Adrenal gland (tissue), 12 donors: ENCODE results near the gene TIGIT. TPM values are rescaled to one million over a fixed set of nuclear protein-coding genes. Genes with fewer than 3 reads are reported as not detected.
A peak's percentile ranks its signal among the peaks of the same experiment; 100 is the strongest.

Source experiments
- DNase-seq, 7 donors: peaks; one replicate each; pipeline ENCODE4 v3.0.0-alpha.2; 2019 to 2020
- H3K27ac ChIP-seq, 5 donors: fragments of 200-600 bp; sonication (generic) in 4 of 5; 1 replicate in 3 of 5; 2 replicates in 2 of 5; pipeline versions ENCODE4 v1.5.1 to v1.8.0; 2016 to 2020; ENCODE audit warnings: mild to moderate bottlenecking in 1 of 5
- H3K27me3 ChIP-seq: fragments of 200-600 bp; 2 replicates; pipeline ENCODE4 v1.8.0; 2021
- H3K36me3 ChIP-seq, 2 donors: fragments of 200-600 bp; replicated peaks in 1 of 2; 1 replicate in 1 of 2; 2 replicates in 1 of 2; pipeline versions ENCODE4 v1.5.1 to v1.8.0; 2018 to 2022
- H3K4me1 ChIP-seq, 2 donors: fragments of 200-600 bp; replicated peaks in 1 of 2; 1 replicate in 1 of 2; 2 replicates in 1 of 2; pipeline versions ENCODE4 v1.5.1 to v1.8.0; 2018 to 2021
- H3K4me3 ChIP-seq, 4 donors: fragments of 200-600 bp; sonication (generic) in 3 of 4; one replicate each; pipeline ENCODE4 v1.5.1; 2016 to 2018
- H3K9me3 ChIP-seq, 3 donors: fragments of 200-600 bp; sonication (generic) in 1 of 3; replicated peaks in 1 of 3; 1 replicate in 2 of 3; 2 replicates in 1 of 3; pipeline versions ENCODE4 v1.5.1 to v1.8.0; 2016 to 2021
- CTCF ChIP-seq, 6 experiments: fragments of 450-650 bp in 4 of 6; fragments of 200-600 bp in 2 of 6; sonication (generic) in 1 of 6; IDR thresholded peaks; 1 replicate in 5 of 6; 2 replicates in 1 of 6; pipeline versions ENCODE4 v1.5.1 to v1.8.0; 2016 to 2021; ENCODE audit warnings: antibody characterized with exemption in 6 of 6, mild to moderate bottlenecking in 2 of 6, moderate library complexity in 1 of 6
- POLR2A ChIP-seq, 2 donors: fragments of 450-650 bp; IDR thresholded peaks; one replicate each; pipeline ENCODE4 v1.6.1; 2017; ENCODE audit warnings: antibody characterized with exemption in 2 of 2, mild to moderate bottlenecking in 2 of 2, moderate library complexity in 1 of 2
- WGBS, 4 donors: extraction: QIAGEN DNeasy Blood & Tissue Kit in 2 of 4; methylation state at CpG; one replicate each; pipeline versions ENCODE4 v1.1.5 to v1.1.7; 2013 to 2017; 5-methylcytosine and 5-hydroxymethylcytosine counted together
- intact Hi-C, 2 donors: fragments of 100-400 bp; cut with DNase I; formaldehyde crosslinking; loops; one replicate each; pipeline versions ENCODE4 v1.14.1 to v1.15.0; 2022 to 2023
- polyA plus RNA-seq, 3 donors: library from polyadenylated mRNA; stranded (reverse); fragments of 200-250 nt in 2 of 3; fragments of 350-450 nt in 1 of 3; fragmentation: Illumina TruSeq in 1 of 3; extraction: RNeasy Lipid Tissue Mini Kit (QIAGEN cat#74804) in 1 of 3; gene quantifications; one replicate each; pipeline ENCODE4 v1.2.3, GENCODE V29; 2013 to 2014
- total RNA-seq, 9 donors: library from RNA; depleted of rRNA in 4 of 9; stranded (reverse); fragments of >200 nt in 4 of 9; fragments of 120-200 nt in 1 of 9; fragmentation: NEBNext Ultra II Directional in 1 of 9; extraction: Animal tissue kit (Norgen Biotek cat#: 25700) in 1 of 9; gene quantifications; one replicate each; pipeline versions ENCODE4 v1.1.0 to v1.2.4, GENCODE V29; 2013 to 2023
- donor health status: healthy with polysubstance abuse.
- donor health status: Bipolar disorder and iron deficiency.
- donor health status: DM: yes; HTN: yes; CAD: no.
- donor health status: DM: no; HTN: no; CAD: no.
- donor health status: DM: no; HTN: no; CAD: no.
- donor health status: DM: yes; HTN: yes; CAD: no.

The TIGIT gene
- total and polyA plus RNA-seq, 12 donors = 0.05 to 0.61 (median 0.24) TPM; not detected in 3

- no peaks in the 10 kb centered on the region for H3K4me1 ChIP-seq
- H3K27me3 ChIP-seq = no peaks in the 10 kb centered on the region
- H3K4me3 ChIP-seq = no peak overlapping the region
- DNase-seq = no peak
- no peak overlapping the region for H3K27ac ChIP-seq
- 86 to 93% (median 89%) methylated on average over 6 of the region's 6 CpGs for whole genome bisulfite sequencing, 4 donors
- H3K36me3 ChIP-seq = no peaks in the 10 kb centered on the region
- intact Hi-C loops = no loop called here
- TF ChIP-seq CTCF (IDR thresholded peaks at IDR 0.05) (no peak), POLR2A (IDR thresholded peaks at IDR 0.05) (no peak)
- no peaks in the 10 kb centered on the region for H3K9me3 ChIP-seq
These were observed 1.2 kb downstream of the TIGIT start for GRCh38 chr3:114294940-114295480.

- no peaks in the 10 kb centered on the region for H3K9me3 ChIP-seq
- H3K4me3 ChIP-seq = no peak overlapping the region
- no peaks in the 10 kb centered on the region for H3K36me3 ChIP-seq
- H3K4me1 ChIP-seq = no peaks in the 10 kb centered on the region
- no peak overlapping the region for H3K27ac ChIP-seq
- WGBS, 4 donors = 82 to 98% (median 87%) methylated on average over 2 of the region's 2 CpGs
- DNase-seq = no peak
- intact Hi-C loops = no loop called here
- no peaks in the 10 kb centered on the region for H3K27me3 ChIP-seq
- TF ChIP-seq CTCF (IDR thresholded peaks at IDR 0.05) = no peak
- TF ChIP-seq POLR2A (IDR thresholded peaks at IDR 0.05) = no peak
These were observed 2.1 kb downstream of the TIGIT start for GRCh38 chr3:114295946-114296345.

- DNase-seq = peak in 2 of 7 donors; percentile 14 to 15
- Histone ChIP-seq H3K9me3 (no peaks in the 10 kb centered on the region), H3K27me3 (no peaks in the 10 kb centered on the region), H3K36me3 (no peaks in the 10 kb centered on the region), H3K4me1 (no peaks in the 10 kb centered on the region), H3K27ac (no peak overlapping the region), H3K4me3 (no peak overlapping the region)
- intact Hi-C loops = no loop called here
- WGBS, 4 donors = 68 to 88% (median 84%) methylated on average over 7 to 13 of the region's 13 CpGs
- TF ChIP-seq CTCF (IDR thresholded peaks at IDR 0.05) = peak in 3 of 6 experiments; percentile 15 to 29 (median 23)
- no peak for TF ChIP-seq POLR2A (IDR thresholded peaks at IDR 0.05)
These were observed 5.6 kb downstream of the TIGIT start for GRCh38 chr3:114299421-114299820.

GRCh38 chr3:114299941-114300624 lies 6.3 kb downstream of the TIGIT start:
- DNase-seq = no peak
- intact Hi-C loops = no loop called here
- WGBS, 4 donors = 79 to 82% (median 80%) methylated on average over 5 of the region's 5 CpGs
- H3K4me1 ChIP-seq = no peaks in the 10 kb centered on the region
- H3K27me3 ChIP-seq = no peaks in the 10 kb centered on the region
- H3K36me3 ChIP-seq = no peaks in the 10 kb centered on the region
- H3K9me3 ChIP-seq = no peaks in the 10 kb centered on the region
- no peak overlapping the region for H3K4me3 ChIP-seq
- no peak for TF ChIP-seq CTCF (IDR thresholded peaks at IDR 0.05)
- no peak for TF ChIP-seq POLR2A (IDR thresholded peaks at IDR 0.05)
- H3K27ac ChIP-seq = no peak overlapping the region
